RWPE2 (cell line): ENCODE data around the gene INO80.
"Not testable (repeated sequence)": the region's sequence is repeated elsewhere in the genome, so short reads cannot be mapped to it uniquely, and the experiment has no call there.

Experiments used
- ATAC-seq: fragments of 200-7000 bp; cut with Tn5 transposase; 3 replicates; pipeline ENCODE4 v1.9.1; 2021; ENCODE audit warnings: low read depth
- DNase-seq: peaks from one replicate; pipeline ENCODE4 v3.0.0-alpha.2; 2020; ENCODE audit warnings: low spot score
- H3K27ac ChIP-seq: fragments of 450-650 bp; 2 replicates; pipeline ENCODE4 v1.5.1; 2017; ENCODE audit warnings: mild to moderate bottlenecking; ENCODE audit not compliant: poor library complexity, severe bottlenecking
- H3K27me3 ChIP-seq: fragments of 250-450 bp; sonication (Bioruptor Pico); 2 replicates; pipeline ENCODE4 v1.5.1; 2021; ENCODE audit warnings: mild to moderate bottlenecking, moderate library complexity; ENCODE audit not compliant: insufficient read depth, poor library complexity, severe bottlenecking
- H3K36me3 ChIP-seq: fragments of 250-450 bp; sonication (Bioruptor Pico); 2 replicates; pipeline ENCODE4 v1.5.1; 2020; ENCODE audit warnings: low read depth, mild to moderate bottlenecking, moderate library complexity
- H3K4me1 ChIP-seq: fragments of 250-450 bp; sonication (Bioruptor Pico); 2 replicates; pipeline ENCODE4 v1.5.1; 2021; ENCODE audit warnings: mild to moderate bottlenecking, moderate library complexity; ENCODE audit not compliant: insufficient read depth, poor library complexity, severe bottlenecking
- H3K4me3 ChIP-seq: fragments of 250-450 bp; sonication (Bioruptor Pico); 2 replicates; pipeline ENCODE4 v1.5.1; 2021; ENCODE audit warnings: mild to moderate bottlenecking, moderate library complexity; ENCODE audit not compliant: severe bottlenecking
- H3K9me3 ChIP-seq: fragments of 250-450 bp; sonication (Bioruptor Pico); 2 replicates; pipeline ENCODE4 v1.5.1; 2021; ENCODE audit warnings: mild to moderate bottlenecking, moderate library complexity; ENCODE audit not compliant: severe bottlenecking
- TF ChIP-seq, protein P1 (sequence below): fragments of 450-650 bp; IDR thresholded peaks from one replicate; pipeline ENCODE4 v1.5.1; 2017; ENCODE audit warnings: mild to moderate bottlenecking, moderate library complexity; ENCODE audit not compliant: poor library complexity, severe bottlenecking

INO80 gene

GRCh38 chr15:41080144-41080543 is 35.9 kb downstream of the INO80 start:
- TF ChIP-seq, protein P1, sequence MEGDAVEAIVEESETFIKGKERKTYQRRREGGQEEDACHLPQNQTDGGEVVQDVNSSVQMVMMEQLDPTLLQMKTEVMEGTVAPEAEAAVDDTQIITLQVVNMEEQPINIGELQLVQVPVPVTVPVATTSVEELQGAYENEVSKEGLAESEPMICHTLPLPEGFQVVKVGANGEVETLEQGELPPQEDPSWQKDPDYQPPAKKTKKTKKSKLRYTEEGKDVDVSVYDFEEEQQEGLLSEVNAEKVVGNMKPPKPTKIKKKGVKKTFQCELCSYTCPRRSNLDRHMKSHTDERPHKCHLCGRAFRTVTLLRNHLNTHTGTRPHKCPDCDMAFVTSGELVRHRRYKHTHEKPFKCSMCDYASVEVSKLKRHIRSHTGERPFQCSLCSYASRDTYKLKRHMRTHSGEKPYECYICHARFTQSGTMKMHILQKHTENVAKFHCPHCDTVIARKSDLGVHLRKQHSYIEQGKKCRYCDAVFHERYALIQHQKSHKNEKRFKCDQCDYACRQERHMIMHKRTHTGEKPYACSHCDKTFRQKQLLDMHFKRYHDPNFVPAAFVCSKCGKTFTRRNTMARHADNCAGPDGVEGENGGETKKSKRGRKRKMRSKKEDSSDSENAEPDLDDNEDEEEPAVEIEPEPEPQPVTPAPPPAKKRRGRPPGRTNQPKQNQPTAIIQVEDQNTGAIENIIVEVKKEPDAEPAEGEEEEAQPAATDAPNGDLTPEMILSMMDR: no peak
- Histone ChIP-seq H3K4me3 (no peak overlapping the region), H3K27me3 (no peaks in the 10 kb centered on the region), H3K36me3 (peaks cover 96% of the 10 kb centered on the region), H3K27ac (no peak overlapping the region), H3K4me1 (no peaks in the 10 kb centered on the region), H3K9me3 (no peaks in the 10 kb centered on the region)
- ATAC-seq: no peak
- no peak for DNase-seq

DNA sequence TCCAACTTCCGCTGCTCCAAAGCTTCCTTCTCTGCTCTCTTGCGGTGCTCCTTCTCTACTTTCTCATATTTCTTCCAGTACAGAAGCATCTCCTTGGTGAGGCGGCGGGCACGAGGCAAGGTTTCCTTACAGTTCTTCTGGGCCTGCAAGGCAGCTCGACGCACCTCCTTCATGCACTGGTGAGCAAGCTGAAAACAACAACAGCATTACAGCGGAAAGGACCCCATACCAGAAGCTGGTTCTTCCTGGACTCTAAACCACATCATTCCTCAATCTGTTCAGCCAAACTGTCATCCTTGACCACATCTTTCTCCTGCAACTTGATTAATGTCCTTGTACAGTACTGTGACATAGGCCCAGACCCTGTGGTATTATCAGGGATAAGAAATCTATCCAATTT is 36.4 kb downstream of the INO80 start:
- Histone ChIP-seq H3K4me1 (no peaks in the 10 kb centered on the region), H3K4me3 (no peak overlapping the region), H3K27me3 (no peaks in the 10 kb centered on the region), H3K36me3 (peaks cover 96% of the 10 kb centered on the region), H3K9me3 (no peaks in the 10 kb centered on the region), H3K27ac (no peak overlapping the region)
- ATAC-seq: no peak
- DNase-seq: no peak
- TF ChIP-seq, protein P1: no peak

DNA sequence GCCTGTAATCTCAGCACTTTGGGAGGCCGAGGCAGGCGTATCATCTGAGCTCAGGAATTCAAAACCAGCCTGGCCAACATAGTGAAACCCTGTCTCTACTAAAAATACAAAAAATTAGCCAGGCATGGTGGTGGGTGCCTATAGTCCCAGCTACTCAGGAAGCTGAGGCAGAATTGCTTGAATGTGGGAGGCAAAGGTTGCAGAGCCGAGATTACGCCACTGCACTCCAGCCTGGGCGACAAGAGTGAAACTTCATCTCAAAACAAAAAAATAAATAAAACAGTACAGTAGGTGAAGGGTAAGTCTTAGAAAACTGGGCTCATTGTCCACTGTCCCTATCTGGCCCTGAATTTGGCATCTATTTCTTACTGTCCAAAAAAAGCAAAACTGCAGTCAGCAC is 37.2 kb downstream of the INO80 start:
- ATAC-seq, H3K27me3 ChIP-seq, H3K9me3 ChIP-seq, H3K4me3 ChIP-seq, H3K27ac ChIP-seq, DNase-seq, H3K4me1 ChIP-seq: not testable (repeated sequence)
- peaks cover 96% of the 10 kb centered on the region for H3K36me3 ChIP-seq

GRCh38 chr15:41078125-41078524 is 38.0 kb downstream of the INO80 start:
- no peaks in the 10 kb centered on the region for H3K9me3 ChIP-seq
- no peaks in the 10 kb centered on the region for H3K27me3 ChIP-seq
- ATAC-seq (no peak), DNase-seq (no peak)
- peaks cover 96% of the 10 kb centered on the region for H3K36me3 ChIP-seq
- TF ChIP-seq, protein P1: no peak
- no peak overlapping the region for H3K27ac ChIP-seq
- H3K4me1 ChIP-seq: no peaks in the 10 kb centered on the region
- H3K4me3 ChIP-seq: no peak overlapping the region

GRCh38 chr15:41073028-41073427 is 43.1 kb downstream of the INO80 start:
- no peaks in the 10 kb centered on the region for H3K9me3 ChIP-seq
- no peaks in the 10 kb centered on the region for H3K4me1 ChIP-seq
- ATAC-seq (no peak), DNase-seq (no peak)
- H3K27me3 ChIP-seq: no peaks in the 10 kb centered on the region
- TF ChIP-seq, protein P1: no peak
- H3K36me3 ChIP-seq: peaks cover 93% of the 10 kb centered on the region
- no peak overlapping the region for H3K27ac ChIP-seq
- H3K4me3 ChIP-seq: no peak overlapping the region
